NCI-H2107 (cell line): Measurements from ENCODE around the gene MAPK8IP3.
"Not testable (repeated sequence)": the region's sequence is repeated elsewhere in the genome, so short reads cannot be mapped to it uniquely, and the experiment has no call there.

Source experiments
- DNase-seq: peaks from one replicate; lab custom pipeline; 2025; lab: John Stamatoyannopoulos, UW

Gene MAPK8IP3

GRCh38 chr16:1787322-1788094 lies 81.5 kb downstream of the MAPK8IP3 start:
- no peak for DNase-seq

- no peak for DNase-seq
These were observed 82.2 kb downstream of the MAPK8IP3 start for GRCh38 chr16:1788095-1788707.

GRCh38 chr16:1788708-1789100 lies 82.7 kb downstream of the MAPK8IP3 start:
- DNase-seq, result no peak

- no peak for DNase-seq
These were observed 83.6 kb downstream of the MAPK8IP3 start for GRCh38 chr16:1789643-1790045.

GRCh38 chr16:1790261-1790610 lies 84.2 kb downstream of the MAPK8IP3 start:
- DNase-seq, result no peak

- no peak for DNase-seq
These were observed 84.7 kb downstream of the MAPK8IP3 start for GRCh38 chr16:1790611-1791255.

- no peak for DNase-seq
These were observed 85.4 kb downstream of the MAPK8IP3 start for GRCh38 chr16:1791256-1791942.

- DNase-seq, result no peak
These were observed 86.2 kb downstream of the MAPK8IP3 start for GRCh38 chr16:1791943-1792812.

- no peak for DNase-seq
These were observed 87.0 kb downstream of the MAPK8IP3 start for GRCh38 chr16:1792836-1793577.

GRCh38 chr16:1793578-1794220 lies 87.7 kb downstream of the MAPK8IP3 start, which contains the start of gene IGFALS:
Gene IGFALS (minus strand): TSS chr16:1793705. CDS start chr16:1793652, 53 bp downstream.
- DNase-seq, result no peak

GRCh38 chr16:1794221-1794871 lies 88.4 kb downstream of the MAPK8IP3 start:
- DNase-seq, result peak; percentile 27

- no peak for DNase-seq
These were observed 89.1 kb downstream of the MAPK8IP3 start for GRCh38 chr16:1794908-1795666.

GRCh38 chr16:1799263-1799662 lies 93.3 kb downstream of the MAPK8IP3 start:
- not testable (repeated sequence) for DNase-seq

- DNase-seq, result no peak
These were observed 94.7 kb downstream of the MAPK8IP3 start for GRCh38 chr16:1800701-1801100.

- DNase-seq, result no peak
These were observed 101.6 kb downstream of the MAPK8IP3 start for GRCh38 chr16:1807626-1808025.

GRCh38 chr16:1808691-1809090 lies 102.7 kb downstream of the MAPK8IP3 start:
- DNase-seq, result no peak

GRCh38 chr16:1809281-1809801 lies 103.3 kb downstream of the MAPK8IP3 start:
- DNase-seq, result no peak

- DNase-seq, result no peak
These were observed 104.1 kb downstream of the MAPK8IP3 start for GRCh38 chr16:1810106-1810505.

GRCh38 chr16:1810536-1810935 lies 104.5 kb downstream of the MAPK8IP3 start:
- DNase-seq, result no peak
